ENCODE results near the gene GCC1.

DNA sequence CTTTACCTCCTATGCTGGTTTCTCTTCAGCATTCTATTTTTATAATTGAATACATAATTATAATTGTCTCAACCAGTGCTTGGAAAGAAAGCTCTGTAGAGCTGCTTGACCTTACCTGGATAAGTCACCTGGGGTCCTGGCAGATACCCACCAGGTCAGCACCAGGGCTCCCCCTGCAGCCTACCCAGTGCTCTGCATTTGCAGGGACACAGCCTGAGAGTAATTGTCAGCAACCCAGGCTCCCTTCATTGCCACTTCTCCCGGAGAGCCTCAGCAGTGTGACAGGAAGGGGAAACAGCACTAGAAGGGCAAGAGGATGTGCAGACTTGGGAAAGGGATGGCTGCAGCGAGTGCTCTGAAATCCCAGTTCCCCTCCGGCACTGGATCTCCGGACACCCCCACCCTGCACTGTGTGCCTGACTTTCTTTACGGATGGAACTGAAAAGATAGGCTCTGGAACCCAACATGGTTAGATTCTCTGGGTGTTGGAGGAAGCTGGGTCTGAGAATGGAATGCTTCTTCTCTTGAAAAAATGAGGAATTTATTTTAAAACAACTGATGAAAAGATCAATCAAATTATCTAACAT lies 44.0 kb upstream of the GCC1 start:
- TF ChIP-seq CTCF (IDR thresholded peaks at IDR 0.05) (no peak), POLR2A (IDR thresholded peaks at IDR 0.05) (no peak), EP300 (IDR thresholded peaks at IDR 0.05) (no peak)
